GM19468 (cell line): ENCODE data around the gene RAB11FIP4.

Source experiments
- ATAC-seq: cut with Tn5 transposase; IDR thresholded peaks from one replicate; pipeline ENCODE4 v1.9.1; 2021; ENCODE audit warnings: mild to moderate bottlenecking, moderate library complexity, moderate number of reproducible peaks; ENCODE audit not compliant: unreplicated experiment; ENCODE audit errors: extremely low read depth

RAB11FIP4 gene

GRCh38 chr17:31386542-31387075, 4.9 kb upstream of the RAB11FIP4 start:
- ATAC-seq = no peak

GRCh38 chr17:31387438-31387837, 4.0 kb upstream of the RAB11FIP4 start:
- no peak for ATAC-seq

GRCh38 chr17:31388351-31388750, 3.1 kb upstream of the RAB11FIP4 start:
- no peak for ATAC-seq

- no peak for ATAC-seq
Measured at GRCh38 chr17:31388770-31389656, 2.5 kb upstream of the RAB11FIP4 start.

- no peak for ATAC-seq
Measured at GRCh38 chr17:31389657-31390381, 1.7 kb upstream of the RAB11FIP4 start.

- ATAC-seq = no peak
Measured at GRCh38 chr17:31390426-31390747, 1.1 kb upstream of the RAB11FIP4 start.

- ATAC-seq = no peak
Measured at GRCh38 chr17:31390748-31391495, 553 bp upstream of the RAB11FIP4 start.

GRCh38 chr17:31392002-31392855, 754 bp downstream of the RAB11FIP4 start:
- no peak for ATAC-seq

- ATAC-seq = no peak
Measured at GRCh38 chr17:31392856-31393748, 1.6 kb downstream of the RAB11FIP4 start.

- no peak for ATAC-seq
Measured at GRCh38 chr17:31393749-31394146, 2.3 kb downstream of the RAB11FIP4 start.

GRCh38 chr17:31394544-31394943, 3.1 kb downstream of the RAB11FIP4 start:
- ATAC-seq = no peak

GRCh38 chr17:31397256-31397939, 5.9 kb downstream of the RAB11FIP4 start:
- no peak for ATAC-seq

GRCh38 chr17:31398381-31399311, 7.2 kb downstream of the RAB11FIP4 start:
- ATAC-seq = no peak

- ATAC-seq = no peak
Measured at GRCh38 chr17:31400481-31400950, 9.0 kb downstream of the RAB11FIP4 start.

- ATAC-seq = no peak
Measured at GRCh38 chr17:31401456-31402254, 10.2 kb downstream of the RAB11FIP4 start.
